HCT116 (cell line): ENCODE data around the gene CYB5D1. TPM values are rescaled to one million over a fixed set of nuclear protein-coding genes. Genes with fewer than 3 reads are reported as not detected.

Experiments used
- ATAC-seq: fragments of 200-7000 bp; cut with Tn5 transposase; 2 replicates; pipeline ENCODE4 v1.9.1; 2020; ENCODE audit warnings: mild to moderate bottlenecking, moderate library complexity
- BruUV-seq: library from RNA; stranded (reverse); fragments of 400-500 nt; replicated peaks from 2 replicates; lab custom pipeline; 2021; lab: Mats Ljungman, UMichigan
- CTCF ChIA-PET: fragments of 300-600 bp; sonication (Branson Sonifier 250); formaldehyde crosslinking; loops from one replicate; lab custom pipeline; 2021; ENCODE audit warnings: antibody characterized with exemption; lab: Charles Lee
- POLR2A ChIA-PET: fragments of 300-600, 350-600 bp; sonication (Branson Sonifier 250); formaldehyde crosslinking; loops from one replicate; lab custom pipeline; 2021; ENCODE audit warnings: antibody characterized with exemption; lab: Charles Lee
- RAD21 ChIA-PET, 2 experiments: fragments of 300-600 bp; sonication (Branson Sonifier 250); formaldehyde crosslinking; loops; one replicate each; lab custom pipeline; 2023; ENCODE audit warnings: low total read pairs in 2 of 2; ENCODE audit not compliant: uncharacterized antibody in 2 of 2, unreplicated experiment in 2 of 2, low non-redundant PET in 1 of 2; lab: Charles Lee
- DNase-seq: peaks from one replicate; pipeline ENCODE4 v3.0.0-alpha.2; 2010; ENCODE audit warnings: low read depth, low spot score
- H2AFZ ChIP-seq: fragments of 200-600 bp; shearing (Covaris generic), sonication (generic); 2 replicates; pipeline ENCODE4 v1.6.1; 2017; ENCODE audit warnings: low read depth, mixed run types, mixed read lengths, antibody characterized with exemption, low read length; ENCODE audit not compliant: poor library complexity, severe bottlenecking
- H3K27ac ChIP-seq: 2 replicates; pipeline ENCODE4 v1.5.1; 2012; ENCODE audit warnings: low read depth, low read length
- H3K27me3 ChIP-seq: fragments of 200-600 bp; sonication (generic); 2 replicates; pipeline ENCODE4 v1.6.1; 2016; ENCODE audit warnings: mixed run types, low read length, mixed read lengths; ENCODE audit not compliant: insufficient read depth
- H3K36me3 ChIP-seq, 2 experiments: fragments of 200-500 bp in 1 of 2; fragments of 200-600 bp in 1 of 2; sonication (Bioruptor generic) in 1 of 2; sonication (generic) in 1 of 2; 2 replicates each; pipeline versions ENCODE4 v1.5.1 to v1.6.1; 2014 to 2016; ENCODE audit warnings: low read length in 2 of 2, inconsistent platforms in 1 of 2, mixed read lengths in 1 of 2, mixed run types in 1 of 2; ENCODE audit not compliant: insufficient read depth in 2 of 2, control insufficient read depth in 1 of 2
- H3K4me1 ChIP-seq, 2 experiments: fragments of 200-600 bp in 1 of 2; sonication (generic) in 1 of 2; 2 replicates each; pipeline versions ENCODE4 v1.5.1 to v1.6.1; 2012 to 2017; ENCODE audit warnings: low read length in 2 of 2, inconsistent platforms in 1 of 2, mild to moderate bottlenecking in 1 of 2, mixed read lengths in 1 of 2, mixed run types in 1 of 2, moderate library complexity in 1 of 2; ENCODE audit not compliant: insufficient read depth in 2 of 2, control insufficient read depth in 1 of 2
- H3K4me2 ChIP-seq: fragments of 200-600 bp; sonication (generic); 2 replicates; pipeline ENCODE4 v1.6.1; 2017; ENCODE audit warnings: mixed run types, low read length, mixed read lengths
- H3K4me3 ChIP-seq, 2 experiments: fragments of 200-600 bp in 1 of 2; sonication (generic) in 1 of 2; replicated peaks in 1 of 2; 2 replicates each; pipeline ENCODE4 v1.5.1; 2011 to 2016; ENCODE audit warnings: low read length in 2 of 2, control low read depth in 1 of 2, low read depth in 1 of 2, mild to moderate bottlenecking in 1 of 2, mixed read lengths in 1 of 2, mixed run types in 1 of 2
- H3K79me2 ChIP-seq: fragments of 200-600 bp; sonication (generic); 2 replicates; pipeline ENCODE4 v1.6.1; 2017; ENCODE audit warnings: mild to moderate bottlenecking, mixed run types, low read length, moderate library complexity, mixed read lengths; ENCODE audit not compliant: insufficient read depth
- H3K9ac ChIP-seq: fragments of 200-600 bp; sonication (generic); 2 replicates; pipeline ENCODE4 v1.6.1; 2016; ENCODE audit warnings: low read length, mixed read lengths
- H3K9me2 ChIP-seq: fragments of 200-600 bp; sonication (generic), shearing (Covaris generic); 2 replicates; pipeline ENCODE4 v1.6.1; 2017; ENCODE audit warnings: mixed run types, mild to moderate bottlenecking, moderate library complexity; ENCODE audit not compliant: insufficient read depth
- H3K9me3 ChIP-seq, 2 experiments: fragments of 200-500 bp in 1 of 2; fragments of 200-600 bp in 1 of 2; sonication (Bioruptor generic) in 1 of 2; sonication (generic) in 1 of 2; 2 replicates each; pipeline ENCODE4 v1.6.1; 2014 to 2017; ENCODE audit warnings: low read length in 2 of 2, mixed read lengths in 2 of 2, inconsistent platforms in 1 of 2, low read depth in 1 of 2, mild to moderate bottlenecking in 1 of 2, mixed run types in 1 of 2, moderate library complexity in 1 of 2; ENCODE audit not compliant: control insufficient read depth in 1 of 2, insufficient read depth in 1 of 2
- H4K20me1 ChIP-seq: fragments of 200-600 bp; sonication (generic), shearing (Covaris generic); 2 replicates; pipeline ENCODE4 v1.6.1; 2017; ENCODE audit warnings: mixed run types, mild to moderate bottlenecking, moderate library complexity; ENCODE audit not compliant: insufficient read depth
- CEBPB ChIP-seq: IDR thresholded peaks from 2 replicates; pipeline ENCODE4 v1.6.1; 2012; ENCODE audit warnings: low read depth
- CTCF ChIP-seq, 3 experiments: fragments of 200-600 bp in 1 of 3; sonication (generic) in 1 of 3; IDR thresholded peaks in 2 of 3; conservative IDR thresholded peaks in 1 of 3; 2 replicates each; pipeline ENCODE4 v1.5.1; 2012 to 2017; ENCODE audit warnings: low read depth in 2 of 3, low read length in 2 of 3, antibody characterized with exemption in 1 of 3, borderline replicate concordance in 1 of 3, control low read depth in 1 of 3, mild to moderate bottlenecking in 1 of 3, mixed read lengths in 1 of 3, mixed run types in 1 of 3, moderate library complexity in 1 of 3; ENCODE audit not compliant: insufficient read depth in 1 of 3
- EGR1 ChIP-seq: IDR thresholded peaks from 2 replicates; pipeline ENCODE4 v1.6.1; 2012; ENCODE audit warnings: low read depth
- EZH2 ChIP-seq: fragments of 200-600 bp; sonication (generic); IDR thresholded peaks from 2 replicates; pipeline ENCODE4 v1.6.1; 2017; ENCODE audit warnings: antibody characterized with exemption, mixed run types
- EZH2phosphoT487 ChIP-seq: fragments of 200-600 bp; IDR thresholded peaks from 2 replicates; pipeline ENCODE4 v1.6.1; 2018; ENCODE audit warnings: antibody characterized with exemption, borderline replicate concordance
- MAX ChIP-seq: IDR thresholded peaks from 2 replicates; pipeline ENCODE4 v1.6.1; 2012
- POLR2A ChIP-seq: IDR thresholded peaks from 2 replicates; pipeline ENCODE4 v1.7.0; 2011; ENCODE audit warnings: borderline replicate concordance; ENCODE audit not compliant: insufficient read depth, insufficient read length; ENCODE audit errors: extremely low read depth
- POLR2AphosphoS5 ChIP-seq: IDR thresholded peaks from 2 replicates; pipeline ENCODE4 v1.6.1; 2011; ENCODE audit warnings: mild to moderate bottlenecking, low read depth, low read length, moderate library complexity
- RAD21 ChIP-seq: IDR thresholded peaks from 2 replicates; pipeline ENCODE4 v1.6.1; 2012; ENCODE audit warnings: low read depth, mild to moderate bottlenecking
- SRF ChIP-seq: IDR thresholded peaks from 2 replicates; pipeline ENCODE4 v1.6.1; 2012; ENCODE audit warnings: low read depth
- YY1 ChIP-seq: IDR thresholded peaks from 2 replicates; pipeline ENCODE4 v1.6.1; 2011; ENCODE audit warnings: low read length, low read depth, moderate library complexity, mild to moderate bottlenecking; ENCODE audit not compliant: insufficient replicate concordance; ENCODE audit errors: extremely low read depth
- ZNF274 ChIP-seq: fragments of 200-500 bp; sonication (Bioruptor generic); IDR thresholded peaks from 2 replicates; pipeline ENCODE4 v1.6.1; 2014; ENCODE audit warnings: mild to moderate bottlenecking, low read depth, low read length, inconsistent platforms
- intact Hi-C: fragments of 100-400 bp; cut with micrococcal nuclease; formaldehyde crosslinking; loops from 2 replicates; pipeline ENCODE4 v1.10.0; 2022
- total RNA-seq: library from RNA; stranded (reverse); gene quantifications from one replicate; pipeline ENCODE4 v1.2.1, GENCODE V29; 2021; ENCODE audit not compliant: unreplicated experiment
- TF ChIP-seq, protein P1 (sequence below): IDR thresholded peaks from 2 replicates; pipeline ENCODE4 v1.6.1; 2012; ENCODE audit warnings: low read depth

CYB5D1 gene
- total RNA-seq, 1 experiment from 2014 or later = 21.5 TPM

DNA sequence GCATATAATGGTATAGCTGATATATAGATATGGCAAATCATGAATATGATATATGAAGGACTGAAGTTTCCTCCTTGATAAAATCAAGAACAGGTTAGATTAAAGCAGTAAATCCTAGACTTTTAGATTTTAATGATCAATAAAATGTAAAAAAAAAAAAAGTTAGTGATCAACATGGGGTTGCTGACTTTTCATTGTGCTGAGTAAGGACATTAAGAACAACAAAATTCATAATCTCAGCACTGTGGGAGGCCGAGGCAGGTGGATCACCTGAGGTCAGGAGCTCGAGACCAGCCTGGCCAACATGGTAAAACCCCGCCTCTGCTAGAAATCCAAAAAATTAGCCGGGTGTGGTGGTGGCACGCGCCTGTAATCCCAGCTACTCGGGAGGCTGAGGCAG, 20.4 kb downstream of the CYB5D1 start:
- H4K20me1 ChIP-seq = no peaks in the 10 kb centered on the region
- peaks cover 0 to 3% of the 10 kb centered on the region in 2 experiments; a peak in 2 of 4 replicates for H3K36me3 ChIP-seq
- H3K4me1 ChIP-seq = no peaks in the 10 kb centered on the region
- H3K79me2 ChIP-seq = no peaks in the 10 kb centered on the region
- intact Hi-C loops = no loop called here
- no peak for ATAC-seq
- H3K9ac ChIP-seq = no peak overlapping the region
- H3K9me3 ChIP-seq = no peaks in the 10 kb centered on the region
- TF ChIP-seq EZH2 (no peak), POLR2AphosphoS5 (no peak), EGR1 (no peak), MAX (no peak), YY1 (no peak)
- TF ChIP-seq, all 23 proteins: peak for 0
- Histone ChIP-seq H3K4me3 (no peak overlapping the region), H2AFZ (no peak overlapping the region), H3K27ac (no peak overlapping the region), H3K9me2 (no peaks in the 10 kb centered on the region), H3K4me2 (no peak overlapping the region), H3K27me3 (no peaks in the 10 kb centered on the region)
- RAD21 ChIA-PET = no interaction called here
- BruUV-seq = no TSS peak
- POLR2A ChIA-PET = no interaction called here
- no peak for DNase-seq
- CTCF ChIA-PET = no interaction called here

- ChIA-PET RAD21 (no interaction called here), CTCF (no interaction called here), POLR2A (no interaction called here)
- ATAC-seq = no peak
- Histone ChIP-seq H3K9me2 (no peaks in the 10 kb centered on the region), H3K27me3 (no peaks in the 10 kb centered on the region), H3K4me1 (peaks cover 9% of the 10 kb centered on the region in 2 experiments), H3K27ac (no peak overlapping the region), H3K9ac (no peak overlapping the region), H2AFZ (no peak overlapping the region), H3K4me3 (no peak overlapping the region), H3K4me2 (no peak overlapping the region), H3K79me2 (no peaks in the 10 kb centered on the region), H3K36me3 (peaks cover 0 to 3% of the 10 kb centered on the region in 2 experiments; a peak in 2 of 4 replicates), H3K9me3 (no peaks in the 10 kb centered on the region), H4K20me1 (no peaks in the 10 kb centered on the region)
- no peak for DNase-seq
- no TSS peak for BruUV-seq
- intact Hi-C loops = no loop called here
- TF ChIP-seq POLR2A (no peak), RAD21 (no peak), YY1 (no peak), MAX (no peak), SRF (no peak), ZNF274 (no peak), CEBPB (no peak), EZH2phosphoT487 (no peak), CTCF (IDR thresholded peaks at IDR 0.05 in 2 of 3, conservative IDR thresholded peaks at IDR 0.05 in 1 of 3; ENCODE audit: borderline replicate concordance in 1 of 3, insufficient read depth in 1 of 3, low read depth in 2 of 3, low read length in 2 of 3) (no peak)
- TF ChIP-seq, protein P1, sequence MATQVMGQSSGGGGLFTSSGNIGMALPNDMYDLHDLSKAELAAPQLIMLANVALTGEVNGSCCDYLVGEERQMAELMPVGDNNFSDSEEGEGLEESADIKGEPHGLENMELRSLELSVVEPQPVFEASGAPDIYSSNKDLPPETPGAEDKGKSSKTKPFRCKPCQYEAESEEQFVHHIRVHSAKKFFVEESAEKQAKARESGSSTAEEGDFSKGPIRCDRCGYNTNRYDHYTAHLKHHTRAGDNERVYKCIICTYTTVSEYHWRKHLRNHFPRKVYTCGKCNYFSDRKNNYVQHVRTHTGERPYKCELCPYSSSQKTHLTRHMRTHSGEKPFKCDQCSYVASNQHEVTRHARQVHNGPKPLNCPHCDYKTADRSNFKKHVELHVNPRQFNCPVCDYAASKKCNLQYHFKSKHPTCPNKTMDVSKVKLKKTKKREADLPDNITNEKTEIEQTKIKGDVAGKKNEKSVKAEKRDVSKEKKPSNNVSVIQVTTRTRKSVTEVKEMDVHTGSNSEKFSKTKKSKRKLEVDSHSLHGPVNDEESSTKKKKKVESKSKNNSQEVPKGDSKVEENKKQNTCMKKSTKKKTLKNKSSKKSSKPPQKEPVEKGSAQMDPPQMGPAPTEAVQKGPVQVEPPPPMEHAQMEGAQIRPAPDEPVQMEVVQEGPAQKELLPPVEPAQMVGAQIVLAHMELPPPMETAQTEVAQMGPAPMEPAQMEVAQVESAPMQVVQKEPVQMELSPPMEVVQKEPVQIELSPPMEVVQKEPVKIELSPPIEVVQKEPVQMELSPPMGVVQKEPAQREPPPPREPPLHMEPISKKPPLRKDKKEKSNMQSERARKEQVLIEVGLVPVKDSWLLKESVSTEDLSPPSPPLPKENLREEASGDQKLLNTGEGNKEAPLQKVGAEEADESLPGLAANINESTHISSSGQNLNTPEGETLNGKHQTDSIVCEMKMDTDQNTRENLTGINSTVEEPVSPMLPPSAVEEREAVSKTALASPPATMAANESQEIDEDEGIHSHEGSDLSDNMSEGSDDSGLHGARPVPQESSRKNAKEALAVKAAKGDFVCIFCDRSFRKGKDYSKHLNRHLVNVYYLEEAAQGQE = no peak
Measured at GRCh38 chr17:7880076-7880868, 22.5 kb downstream of the CYB5D1 start.
